WTC11 (cell line): ENCODE results near the gene STON1. TPM values are rescaled to one million over a fixed set of nuclear protein-coding genes. Genes with fewer than 3 reads are reported as not detected.

Source experiments
- ATAC-seq: fragments of 200-7000 bp; cut with Tn5 transposase; 2 replicates; pipeline ENCODE4 v1.10.0; 2021; ENCODE audit warnings: mild to moderate bottlenecking, moderate library complexity
- CTCF ChIA-PET: fragments of 300-600 bp; sonication (Branson Sonifier 250); formaldehyde crosslinking; loops from one replicate; lab custom pipeline; 2021; ENCODE audit warnings: antibody characterized with exemption; lab: Charles Lee
- POLR2A ChIA-PET: fragments of 350-600 bp; sonication (Branson Sonifier 250); formaldehyde crosslinking; loops from one replicate; lab custom pipeline; 2021; ENCODE audit warnings: antibody characterized with exemption; lab: Charles Lee
- DNase-seq: peaks from one replicate; pipeline ENCODE4 v3.0.0; 2021; ENCODE audit warnings: low spot score
- H3K27ac Mint-ChIP-seq: 2 replicates; pipeline ENCODE4 v1.8.0; 2021; ENCODE audit warnings: mixed read lengths
- H3K27me3 Mint-ChIP-seq: 2 replicates; pipeline ENCODE4 v1.8.0; 2021; ENCODE audit warnings: low read depth, mild to moderate bottlenecking, moderate library complexity, mixed read lengths
- H3K36me3 Mint-ChIP-seq: 2 replicates; pipeline ENCODE4 v1.8.0; 2021; ENCODE audit warnings: mixed read lengths
- H3K4me1 Mint-ChIP-seq: 2 replicates; pipeline ENCODE4 v1.8.0; 2022; ENCODE audit warnings: mixed read lengths
- H3K4me3 Mint-ChIP-seq: 2 replicates; pipeline ENCODE4 v1.8.0; 2021; ENCODE audit warnings: mild to moderate bottlenecking, moderate library complexity, mixed read lengths
- H3K9me3 Mint-ChIP-seq: 2 replicates; pipeline ENCODE4 v1.8.0; 2021; ENCODE audit warnings: mixed read lengths
- ATF6 ChIP-seq: sonication (generic); formaldehyde crosslinking; IDR thresholded peaks from 2 replicates; pipeline ENCODE4 v1.8.1; 2023; ENCODE audit warnings: mild to moderate bottlenecking, missing genetic modification reagents
- CREM ChIP-seq: sonication (generic); formaldehyde crosslinking; IDR thresholded peaks from 2 replicates; pipeline ENCODE4 v1.8.1; 2022; ENCODE audit warnings: mild to moderate bottlenecking, missing genetic modification reagents, moderate library complexity
- CTCF ChIP-seq: fragments of 200-600 bp; IDR thresholded peaks from 2 replicates; pipeline ENCODE4 v1.8.0; 2022; ENCODE audit warnings: antibody characterized with exemption
- ERG ChIP-seq: fragments of 250-450 bp; sonication (Bioruptor Pico); IDR thresholded peaks from 2 replicates; pipeline ENCODE4 v1.8.0; 2021; ENCODE audit warnings: mild to moderate bottlenecking
- ESRRA ChIP-seq: sonication (generic); formaldehyde crosslinking; IDR thresholded peaks from 2 replicates; pipeline ENCODE4 v1.8.1; 2022; ENCODE audit warnings: mild to moderate bottlenecking, missing genetic modification reagents, borderline replicate concordance
- FOXK1 ChIP-seq: sonication (generic); formaldehyde crosslinking; IDR thresholded peaks from 2 replicates; pipeline ENCODE4 v1.8.0; 2022; ENCODE audit warnings: mild to moderate bottlenecking, moderate library complexity, missing genetic modification reagents
- FOXP1 ChIP-seq: sonication (generic); formaldehyde crosslinking; IDR thresholded peaks from 2 replicates; pipeline ENCODE4 v1.8.0; 2022; ENCODE audit warnings: missing genetic modification reagents, mild to moderate bottlenecking, moderate library complexity, borderline replicate concordance
- GRHL2 ChIP-seq: fragments of 250-450 bp; sonication (Bioruptor Pico); IDR thresholded peaks from 2 replicates; pipeline ENCODE4 v1.8.0; 2022; ENCODE audit warnings: mild to moderate bottlenecking, moderate library complexity; ENCODE audit not compliant: insufficient replicate concordance, severe bottlenecking
- HMGA2 ChIP-seq: fragments of 250-450 bp; sonication (Bioruptor Pico); IDR thresholded peaks from 2 replicates; pipeline ENCODE4 v1.4.0; 2021; ENCODE audit warnings: mild to moderate bottlenecking, moderate library complexity
- IRF1 ChIP-seq: sonication (generic); formaldehyde crosslinking; IDR thresholded peaks from 2 replicates; pipeline ENCODE4 v1.8.0; 2023; ENCODE audit warnings: missing genetic modification reagents
- IRF2 ChIP-seq: sonication (generic); formaldehyde crosslinking; IDR thresholded peaks from 2 replicates; pipeline ENCODE4 v1.8.0; 2022; ENCODE audit warnings: low read depth, missing genetic modification reagents, borderline replicate concordance
- MLX ChIP-seq: sonication (generic); formaldehyde crosslinking; IDR thresholded peaks from 2 replicates; pipeline ENCODE4 v1.8.1; 2023; ENCODE audit warnings: mild to moderate bottlenecking, missing genetic modification reagents, moderate library complexity
- NR2C2 ChIP-seq: sonication (generic); formaldehyde crosslinking; IDR thresholded peaks from 2 replicates; pipeline ENCODE4 v1.8.0; 2022; ENCODE audit warnings: mild to moderate bottlenecking, missing genetic modification reagents
- PRRX2 ChIP-seq: fragments of 250-450 bp; sonication (Bioruptor Pico); IDR thresholded peaks from 2 replicates; pipeline ENCODE4 v1.8.0; 2021; ENCODE audit warnings: mild to moderate bottlenecking
- RORB ChIP-seq: fragments of 250-450 bp; sonication (Bioruptor Pico); IDR thresholded peaks from 2 replicates; pipeline ENCODE4 v1.9.0; 2021; ENCODE audit warnings: mild to moderate bottlenecking
- SOX15 ChIP-seq: fragments of 250-450 bp; sonication (Bioruptor Pico); IDR thresholded peaks from 2 replicates; pipeline ENCODE4 v1.9.0; 2021; ENCODE audit warnings: mild to moderate bottlenecking
- STAT6 ChIP-seq: sonication (generic); formaldehyde crosslinking; conservative IDR thresholded peaks from 2 replicates; pipeline ENCODE4 v1.8.1; 2023; ENCODE audit warnings: mild to moderate bottlenecking, low read depth, missing genetic modification reagents, moderate library complexity
- ZNF317 ChIP-seq: sonication (generic); formaldehyde crosslinking; IDR thresholded peaks from 2 replicates; pipeline ENCODE4 v1.8.1; 2023; ENCODE audit warnings: low read depth, mild to moderate bottlenecking, moderate library complexity, missing genetic modification reagents, borderline replicate concordance
- ZNF416 ChIP-seq: fragments of 250-450 bp; sonication (Bioruptor Pico); IDR thresholded peaks from 2 replicates; pipeline ENCODE4 v1.9.0; 2021; ENCODE audit warnings: mild to moderate bottlenecking, inconsistent platforms
- ZNF532 ChIP-seq: fragments of 250-450 bp; sonication (Bioruptor Pico); IDR thresholded peaks from 2 replicates; pipeline ENCODE4 v1.9.0; 2021; ENCODE audit warnings: mild to moderate bottlenecking, borderline replicate concordance
- total RNA-seq: library from RNA; stranded (reverse); gene quantifications from 3 replicates; pipeline ENCODE4 v1.2.3, GENCODE V29; 2021

The STON1 gene
- total RNA-seq, 1 experiment from 2014 or later, result 11.0 TPM

GRCh38 chr2:48566592-48567310, 36.8 kb downstream of the STON1 start:
- H3K36me3 Mint-ChIP-seq, result peaks cover 4% of the 10 kb centered on the region; the same call in 1 of the 2 replicates
- no peak overlapping the region for H3K4me3 Mint-ChIP-seq
- CTCF ChIA-PET, result interaction anchor here (0.6 to 0.9 kb wide), 3 partner anchors 22 to 78 kb away, joined by 3 read pairs; no protein-coding TSS in a partner anchor
- ATAC-seq (peak; percentile 82), DNase-seq (peak; percentile 14)
- peaks cover 6% of the 10 kb centered on the region for H3K4me1 Mint-ChIP-seq
- H3K27me3 Mint-ChIP-seq, result no peaks in the 10 kb centered on the region; the same call in 1 of the 2 replicates
- no peak overlapping the region for H3K27ac Mint-ChIP-seq
- no peaks in the 10 kb centered on the region for H3K9me3 Mint-ChIP-seq
- TF ChIP-seq PRRX2 (CRISPR knock-in tag), result no peak
- no peak for TF ChIP-seq IRF2 (CRISPR knock-in tag)
- no peak for TF ChIP-seq CTCF
- no peak for TF ChIP-seq MLX (CRISPR knock-in tag)
- TF ChIP-seq HMGA2 (CRISPR knock-in tag), result no peak
- TF ChIP-seq ZNF317 (CRISPR knock-in tag), result no peak
- TF ChIP-seq SOX15 (CRISPR knock-in tag), result no peak
- TF ChIP-seq CREM (CRISPR knock-in tag), result no peak
- no peak for TF ChIP-seq ESRRA (CRISPR knock-in tag)
- TF ChIP-seq RORB (CRISPR knock-in tag), result no peak
- TF ChIP-seq FOXP1 (CRISPR knock-in tag), result no peak
- TF ChIP-seq ERG (CRISPR knock-in tag), result no peak
- TF ChIP-seq NR2C2, result no peak
- POLR2A ChIA-PET, result no interaction called here

- H3K4me3 Mint-ChIP-seq, result no peak overlapping the region
- no peaks in the 10 kb centered on the region for H3K9me3 Mint-ChIP-seq
- ChIA-PET CTCF (interaction anchor here (0.9 kb wide), 1 partner anchor 24 kb away, joined by 3 read pairs; no protein-coding TSS in a partner anchor), POLR2A (no interaction called here)
- peaks cover 4% of the 10 kb centered on the region; the same call in 1 of the 2 replicates for H3K36me3 Mint-ChIP-seq
- H3K27me3 Mint-ChIP-seq, result no peaks in the 10 kb centered on the region; the same call in 1 of the 2 replicates
- DNase-seq, result no peak
- no peak overlapping the region for H3K27ac Mint-ChIP-seq
- no peak for ATAC-seq
- H3K4me1 Mint-ChIP-seq, result peaks cover 6% of the 10 kb centered on the region
- TF ChIP-seq STAT6, result no peak
- no peak for TF ChIP-seq ZNF532 (CRISPR knock-in tag)
- no peak for TF ChIP-seq GRHL2 (CRISPR knock-in tag)
- TF ChIP-seq FOXK1 (CRISPR knock-in tag), result no peak
- no peak for TF ChIP-seq IRF1 (CRISPR knock-in tag)
- no peak for TF ChIP-seq ATF6 (CRISPR knock-in tag)
- no peak for TF ChIP-seq PRRX2 (CRISPR knock-in tag)
- no peak for TF ChIP-seq ZNF317 (CRISPR knock-in tag)
- no peak for TF ChIP-seq ZNF416
These were observed 37.7 kb downstream of the STON1 start for GRCh38 chr2:48567671-48568070.
